A549 (cell line): ENCODE data around the gene GRAMD2A. TPM values are rescaled to one million over a fixed set of nuclear protein-coding genes. Genes with fewer than 3 reads are reported as not detected.
A peak's percentile ranks its signal among the peaks of the same experiment; 100 is the strongest.

ENCODE experiments used
- ATAC-seq, 2 experiments: fragments of 200-7000 bp in 1 of 2; fragments of >200 bp in 1 of 2; cut with Nextera tagmentation in 1 of 2; cut with Tn5 transposase in 1 of 2; 3 replicates each; pipeline versions ENCODE4 v1.8.0 to v1.9.1; 2018 to 2020; ENCODE audit warnings: mild to moderate bottlenecking in 1 of 2, moderate library complexity in 1 of 2
- CTCF ChIA-PET: fragments of 300-600 bp; sonication (Branson Sonifier 250); formaldehyde crosslinking; extraction: SDS; loops from one replicate; lab custom pipeline; 2021; ENCODE audit warnings: antibody characterized with exemption, inconsistent platforms; lab: Yijun Ruan, JAX
- POLR2A ChIA-PET: fragments of 350-600 bp; formaldehyde crosslinking; extraction: SDS; loops from one replicate; lab custom pipeline; 2021; ENCODE audit warnings: antibody characterized with exemption, inconsistent platforms; lab: Yijun Ruan, JAX
- DNase-seq, 2 experiments: peaks; one replicate each; pipeline versions ENCODE4 v3.0.0 to v3.0.0-alpha.2; 2011 to 2016; ENCODE audit warnings: low read depth in 1 of 2, low spot score in 1 of 2
- FAIRE-seq: peaks from 2 replicates; lab custom pipeline; 2011; peaks lifted over from hg19 to GRCh38; lab: Jason Lieb, UNC
- H3K27ac ChIP-seq, 2 experiments: fragments of >200 bp; sonication (Bioruptor Twin); formaldehyde crosslinking; 3 replicates each; pipeline ENCODE4 v1.5.1; 2016 to 2017
- H3K4me1 ChIP-seq: fragments of >200 bp; sonication (Bioruptor Twin); formaldehyde crosslinking; 3 replicates; pipeline ENCODE4 v1.6.1; 2016
- H3K4me2 ChIP-seq: fragments of >200 bp; sonication (Bioruptor Twin); formaldehyde crosslinking; 3 replicates; pipeline ENCODE4 v1.6.1; 2016
- H3K4me3 ChIP-seq: fragments of >200 bp; sonication (Bioruptor Twin); formaldehyde crosslinking; 3 replicates; pipeline ENCODE4 v1.5.1; 2016
- H3K9me3 ChIP-seq: fragments of >200 bp; sonication (Bioruptor Twin); formaldehyde crosslinking; 3 replicates; pipeline ENCODE4 v1.6.1; 2016
- CEBPB ChIP-seq, 2 experiments: fragments of >200 bp in 1 of 2; sonication (Bioruptor Twin) in 1 of 2; formaldehyde crosslinking in 1 of 2; IDR thresholded peaks; 2 replicates each; pipeline ENCODE4 v1.6.1; 2012 to 2016
- CHD4 ChIP-seq: fragments of 200-600 bp; sonication (generic); IDR thresholded peaks from 2 replicates; pipeline ENCODE4 v1.6.1; 2016; ENCODE audit warnings: antibody characterized with exemption, mild to moderate bottlenecking, borderline replicate concordance
- E2F6 ChIP-seq: IDR thresholded peaks from 2 replicates; pipeline ENCODE4 v1.6.1; 2012; ENCODE audit warnings: low read depth, borderline replicate concordance
- EHMT2 ChIP-seq: fragments of 200-600 bp; sonication (generic); IDR thresholded peaks from 2 replicates; pipeline ENCODE4 v1.6.1; 2016; ENCODE audit warnings: antibody characterized with exemption, low read depth, mild to moderate bottlenecking, moderate library complexity
- EP300 ChIP-seq, 2 experiments: fragments of >200 bp; sonication (Bioruptor Twin); formaldehyde crosslinking; IDR thresholded peaks; 2 replicates in 1 of 2; 3 replicates in 1 of 2; pipeline ENCODE4 v1.6.1; 2016 to 2017
- FOSB ChIP-seq: fragments of 250-450 bp; sonication (Bioruptor Pico); IDR thresholded peaks from 2 replicates; pipeline ENCODE4 v1.5.0; 2020; ENCODE audit warnings: mild to moderate bottlenecking, moderate library complexity
- FOSL2 ChIP-seq, 2 experiments: fragments of 450-650 bp in 1 of 2; fragments of >200 bp in 1 of 2; sonication (Bioruptor Twin) in 1 of 2; formaldehyde crosslinking; IDR thresholded peaks; 2 replicates each; pipeline versions ENCODE4 v1.5.0 to v1.6.1; 2016 to 2020; ENCODE audit warnings: mild to moderate bottlenecking in 1 of 2, moderate library complexity in 1 of 2
- HEYL ChIP-seq: fragments of 250-450 bp; sonication (Bioruptor Pico); IDR thresholded peaks from 2 replicates; pipeline ENCODE4 v1.8.0; 2021; ENCODE audit warnings: mild to moderate bottlenecking, moderate library complexity
- KDM5A ChIP-seq: fragments of 200-600 bp; sonication (generic); IDR thresholded peaks from 2 replicates; pipeline ENCODE4 v1.6.1; 2016; ENCODE audit warnings: antibody characterized with exemption, mild to moderate bottlenecking
- MAX ChIP-seq: IDR thresholded peaks from 2 replicates; pipeline ENCODE4 v1.6.1; 2012
- NFE2L2 ChIP-seq: fragments of 150-350 bp; conservative IDR thresholded peaks from 2 replicates; pipeline ENCODE4 v1.6.1; 2014; ENCODE audit warnings: low read length
- POLR2A ChIP-seq: IDR thresholded peaks from 2 replicates; pipeline ENCODE4 v1.6.1; 2012; ENCODE audit warnings: mild to moderate bottlenecking, low read length
- POLR2AphosphoS2 ChIP-seq: conservative IDR thresholded peaks from 2 replicates; pipeline ENCODE4 v1.6.1; 2012; ENCODE audit warnings: low read length, improper control_type of control experiment, inconsistent platforms
- RAD21 ChIP-seq, 2 experiments: fragments of >200 bp in 1 of 2; sonication (Bioruptor Twin) in 1 of 2; formaldehyde crosslinking in 1 of 2; IDR thresholded peaks in 1 of 2; conservative IDR thresholded peaks in 1 of 2; 2 replicates in 1 of 2; 3 replicates in 1 of 2; pipeline ENCODE4 v1.6.1; 2012 to 2018; ENCODE audit warnings: inconsistent platforms in 1 of 2
- RCOR1 ChIP-seq: fragments of 150-350 bp; IDR thresholded peaks from 2 replicates; pipeline ENCODE4 v1.6.1; 2014; ENCODE audit warnings: antibody characterized with exemption, low read length, low read depth
- SMC3 ChIP-seq: fragments of >200 bp; sonication (Bioruptor Twin); formaldehyde crosslinking; IDR thresholded peaks from 3 replicates; pipeline ENCODE4 v1.6.1; 2018; ENCODE audit warnings: inconsistent platforms
- SREBF2 ChIP-seq: fragments of 450-650 bp; IDR thresholded peaks from 2 replicates; pipeline ENCODE4 v1.6.1; 2014; ENCODE audit warnings: mild to moderate bottlenecking, moderate library complexity
- TFCP2L1 ChIP-seq: fragments of 250-450 bp; sonication (Bioruptor Pico); IDR thresholded peaks from 2 replicates; pipeline ENCODE4 v1.5.0; 2021; ENCODE audit warnings: mild to moderate bottlenecking
- ZC3H11A ChIP-seq: fragments of 450-650 bp; IDR thresholded peaks from 2 replicates; pipeline ENCODE4 v1.6.1; 2014; ENCODE audit warnings: antibody characterized with exemption, mild to moderate bottlenecking
- ZNF302 ChIP-seq: fragments of 250-450 bp; sonication (Bioruptor Pico); IDR thresholded peaks from 2 replicates; pipeline ENCODE4 v1.9.0; 2021; ENCODE audit warnings: inconsistent platforms, mild to moderate bottlenecking, moderate library complexity
- WGBS: methylation state at CpG from one replicate; pipeline ENCODE4 v1.1.6; 2017; ENCODE audit errors: missing lambda C conversion rate; 5-methylcytosine and 5-hydroxymethylcytosine counted together
- polyA plus RNA-seq, 4 experiments: library from polyadenylated mRNA; depleted of rRNA in 3 of 4; stranded (reverse); fragments of >200 nt; fragmentation: RNase III in 1 of 4; extraction: RNeasy Plus Mini Kit Qiagen cat#74134 plus additional on column Dnase treatment in 1 of 4; gene quantifications; 2 replicates in 3 of 4; 3 replicates in 1 of 4; pipeline ENCODE4 v1.2.3, GENCODE V29; 2011 to 2017
- TF ChIP-seq, protein P1 (sequence below): fragments of 200-600 bp; sonication (generic); IDR thresholded peaks from 2 replicates; pipeline ENCODE4 v1.6.1; 2016; ENCODE audit warnings: antibody characterized with exemption, mild to moderate bottlenecking, moderate library complexity

GRAMD2A gene
- polyA plus RNA-seq, 2 of the 4 experiments (the other 2 are of a cell fraction) = 0.41 TPM; not detected in 1

DNA sequence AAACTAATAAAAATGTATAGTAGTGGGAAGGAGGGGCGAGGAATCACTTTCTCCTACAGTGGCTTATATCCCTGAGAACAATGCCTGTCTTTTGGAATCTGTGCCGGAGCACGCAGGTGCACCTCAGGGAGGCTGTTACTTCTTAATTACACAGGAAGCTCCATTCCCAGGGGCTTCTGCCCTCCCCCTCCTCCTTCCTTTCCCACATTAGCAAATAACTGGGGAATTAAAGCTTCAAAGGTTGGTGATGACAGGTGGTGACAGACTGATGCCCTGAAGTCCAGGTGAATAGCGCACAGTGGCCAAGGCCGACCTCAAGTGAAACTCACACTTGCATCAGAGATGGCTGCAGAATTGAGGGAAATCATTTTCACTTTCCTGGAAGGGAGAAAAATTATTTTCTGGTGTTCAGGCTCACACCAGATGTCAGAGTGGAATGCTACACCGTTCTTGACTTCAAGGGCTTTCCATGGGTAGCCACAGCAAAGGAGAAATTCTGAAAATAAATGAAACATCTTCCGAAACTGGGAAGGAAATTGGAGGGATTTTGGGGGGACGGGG is 3.7 kb downstream of the GRAMD2A start:
- Histone ChIP-seq H3K4me2 (no peak overlapping the region), H3K4me3 (no peak overlapping the region), H3K27ac (no peak overlapping the region), H3K9me3 (no peaks in the 10 kb centered on the region), H3K4me1 (peaks cover 10% of the 10 kb centered on the region)
- 88% methylated on average over 8 of the region's 8 CpGs for WGBS
- ATAC-seq = no peak
- no peak for DNase-seq
- TF ChIP-seq HEYL (CRISPR knock-in tag) = no peak
- no peak for TF ChIP-seq RCOR1
- TF ChIP-seq FOSL2 (IDR thresholded peaks at IDR 0.05) = no peak
- no peak for TF ChIP-seq FOSL2 (CRISPR knock-in tag; IDR thresholded peaks at IDR 0.05)
- no peak for TF ChIP-seq SMC3
- TF ChIP-seq, protein P1, sequence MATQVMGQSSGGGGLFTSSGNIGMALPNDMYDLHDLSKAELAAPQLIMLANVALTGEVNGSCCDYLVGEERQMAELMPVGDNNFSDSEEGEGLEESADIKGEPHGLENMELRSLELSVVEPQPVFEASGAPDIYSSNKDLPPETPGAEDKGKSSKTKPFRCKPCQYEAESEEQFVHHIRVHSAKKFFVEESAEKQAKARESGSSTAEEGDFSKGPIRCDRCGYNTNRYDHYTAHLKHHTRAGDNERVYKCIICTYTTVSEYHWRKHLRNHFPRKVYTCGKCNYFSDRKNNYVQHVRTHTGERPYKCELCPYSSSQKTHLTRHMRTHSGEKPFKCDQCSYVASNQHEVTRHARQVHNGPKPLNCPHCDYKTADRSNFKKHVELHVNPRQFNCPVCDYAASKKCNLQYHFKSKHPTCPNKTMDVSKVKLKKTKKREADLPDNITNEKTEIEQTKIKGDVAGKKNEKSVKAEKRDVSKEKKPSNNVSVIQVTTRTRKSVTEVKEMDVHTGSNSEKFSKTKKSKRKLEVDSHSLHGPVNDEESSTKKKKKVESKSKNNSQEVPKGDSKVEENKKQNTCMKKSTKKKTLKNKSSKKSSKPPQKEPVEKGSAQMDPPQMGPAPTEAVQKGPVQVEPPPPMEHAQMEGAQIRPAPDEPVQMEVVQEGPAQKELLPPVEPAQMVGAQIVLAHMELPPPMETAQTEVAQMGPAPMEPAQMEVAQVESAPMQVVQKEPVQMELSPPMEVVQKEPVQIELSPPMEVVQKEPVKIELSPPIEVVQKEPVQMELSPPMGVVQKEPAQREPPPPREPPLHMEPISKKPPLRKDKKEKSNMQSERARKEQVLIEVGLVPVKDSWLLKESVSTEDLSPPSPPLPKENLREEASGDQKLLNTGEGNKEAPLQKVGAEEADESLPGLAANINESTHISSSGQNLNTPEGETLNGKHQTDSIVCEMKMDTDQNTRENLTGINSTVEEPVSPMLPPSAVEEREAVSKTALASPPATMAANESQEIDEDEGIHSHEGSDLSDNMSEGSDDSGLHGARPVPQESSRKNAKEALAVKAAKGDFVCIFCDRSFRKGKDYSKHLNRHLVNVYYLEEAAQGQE = no peak
- no peak for TF ChIP-seq EP300 (IDR thresholded peaks at IDR 0.05)
- no peak for TF ChIP-seq ZC3H11A
- no peak for TF ChIP-seq SREBF2
- no peak for TF ChIP-seq KDM5A
- no peak for TF ChIP-seq POLR2AphosphoS2
- no peak for TF ChIP-seq NFE2L2
- TF ChIP-seq MAX = no peak
- TF ChIP-seq RAD21 (conservative IDR thresholded peaks at IDR 0.05 in 1 of 2, IDR thresholded peaks at IDR 0.05 in 1 of 2) = no peak
- no peak for TF ChIP-seq TFCP2L1 (CRISPR knock-in tag)
- no peak for FAIRE-seq
- POLR2A ChIA-PET = no interaction called here
- CTCF ChIA-PET = interaction anchor here (0.8 to 31.0 kb wide), 3 partner anchors 13 to 92 kb away, joined by 3 to 644 read pairs (median 22); partner anchors contain the start of gene PKM

GRCh38 chr15:72192416-72192815 is 5.2 kb downstream of the GRAMD2A start:
- ATAC-seq (no peak), FAIRE-seq (peak; percentile 92), DNase-seq (no peak)
- Histone ChIP-seq H3K4me2 (no peak overlapping the region), H3K4me1 (peaks cover 8% of the 10 kb centered on the region; the same call in 2 of the 3 replicates)
- CTCF ChIA-PET = interaction anchor here (1.6 to 31.0 kb wide), 3 partner anchors 9 to 36 kb away, joined by 4 to 644 read pairs (median 4); partner anchors contain the start of gene PKM
- no peak for TF ChIP-seq ZNF302 (CRISPR knock-in tag)
- TF ChIP-seq POLR2AphosphoS2 = no peak
- no peak for TF ChIP-seq POLR2A
- TF ChIP-seq CEBPB (IDR thresholded peaks at IDR 0.05) = no peak
- no peak for TF ChIP-seq EHMT2
- no peak for TF ChIP-seq CHD4
- TF ChIP-seq FOSB (CRISPR knock-in tag) = no peak
- no peak for TF ChIP-seq SMC3
- no peak for TF ChIP-seq E2F6
- TF ChIP-seq, all 56 proteins: peak for 0
- WGBS = 81% methylated on average over 3 of the region's 3 CpGs
- no peak overlapping the region for H3K4me3 ChIP-seq
- POLR2A ChIA-PET = no interaction called here
- no peak overlapping the region for H3K27ac ChIP-seq
- no peaks in the 10 kb centered on the region for H3K9me3 ChIP-seq
